ENCODE results near the gene SNAPC2. TPM values are rescaled to one million over a fixed set of nuclear protein-coding genes. Genes with fewer than 3 reads are reported as not detected.
"Not testable (repeated sequence)": the region's sequence is repeated elsewhere in the genome, so short reads cannot be mapped to it uniquely, and the experiment has no call there.

Gene SNAPC2
- total and polyA plus RNA-seq, 5 donors from 2014 or later, result 12.1 to 22.1 (median 17.2) TPM

GRCh38 chr19:7961082-7961481, 40.9 kb downstream of the SNAPC2 start:
- H3K27ac Mint-ChIP-seq; H3K4me1 ChIP-seq (ENCODE audit: control insufficient read depth, insufficient read depth, low read length, poor library complexity, severe bottlenecking); H3K27me3 ChIP-seq (ENCODE audit: control insufficient read depth, insufficient read depth, low read length); H3K4me1 Mint-ChIP-seq; H3K9me3 Mint-ChIP-seq; H3K9me3 ChIP-seq (ENCODE audit: control insufficient read depth in 2 of 2, low read length in 2 of 2); H3K4me3 ChIP-seq (ENCODE audit: low read depth, low read length); H3K4me3 Mint-ChIP-seq; H3K27ac ChIP-seq (ENCODE audit: insufficient read depth, low read length, poor library complexity, severe bottlenecking); DNase-seq; ATAC-seq (ENCODE audit: low read depth in 2 of 2); H3K27me3 Mint-ChIP-seq: not testable (repeated sequence)
- peaks cover 13% of the 10 kb centered on the region for H3K36me3 Mint-ChIP-seq
- peaks cover 52% of the 10 kb centered on the region for H3K36me3 ChIP-seq (ENCODE audit: control insufficient read depth, insufficient read depth, low read length)

DNA sequence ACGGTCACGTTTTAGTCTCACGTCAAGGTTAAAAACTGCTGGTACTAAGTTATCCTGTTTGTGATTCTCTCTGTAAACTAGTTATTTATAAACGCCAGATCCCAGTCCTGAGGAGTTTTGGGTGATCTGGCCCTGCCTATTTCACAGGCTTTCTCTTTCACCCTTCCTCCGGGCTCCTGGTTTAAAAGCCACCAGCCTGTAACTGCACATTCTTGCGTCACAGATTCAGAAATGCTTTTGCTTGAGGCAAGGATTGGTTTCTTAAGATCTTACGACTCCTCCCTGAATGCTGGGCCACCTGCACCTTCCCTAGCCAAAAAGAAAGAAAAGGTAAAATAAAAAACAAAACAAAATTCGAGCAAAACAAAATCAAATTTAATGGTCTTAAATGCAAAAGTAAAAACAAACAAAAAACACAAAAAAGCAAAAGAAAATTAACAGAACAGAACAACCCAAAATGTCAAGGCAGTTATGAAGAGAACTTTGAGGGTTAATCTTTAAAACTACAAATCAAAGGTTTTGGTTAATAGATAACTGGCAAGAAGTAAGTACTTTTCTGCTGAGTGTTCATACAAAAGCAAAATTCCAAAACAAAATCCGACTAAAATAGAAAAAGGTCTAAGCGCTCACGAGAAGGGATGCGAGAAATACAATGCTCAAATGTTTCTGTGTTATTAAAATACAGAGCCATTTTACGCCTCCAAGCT, 41.9 kb downstream of the SNAPC2 start:
- DNase-seq (no peak), ATAC-seq (ENCODE audit: low read depth in 2 of 2) (no peak)
- no peaks in the 10 kb centered on the region for H3K27me3 ChIP-seq (ENCODE audit: control insufficient read depth, insufficient read depth, low read length)
- H3K4me1 Mint-ChIP-seq, result peaks cover 0 to 4% (median 2%) of the 10 kb centered on the region in 4 donors
- H3K4me3 Mint-ChIP-seq, result no peak overlapping the region
- no peak overlapping the region for H3K27ac Mint-ChIP-seq
- H3K4me1 ChIP-seq (ENCODE audit: control insufficient read depth, insufficient read depth, low read length, poor library complexity, severe bottlenecking), result no peaks in the 10 kb centered on the region
- H3K36me3 Mint-ChIP-seq, result peaks cover 17% of the 10 kb centered on the region
- no peaks in the 10 kb centered on the region for H3K9me3 Mint-ChIP-seq
- H3K36me3 ChIP-seq (ENCODE audit: control insufficient read depth, insufficient read depth, low read length), result peaks cover 62% of the 10 kb centered on the region
- no peaks in the 10 kb centered on the region for H3K9me3 ChIP-seq (ENCODE audit: control insufficient read depth in 2 of 2, low read length in 2 of 2)
- no peak overlapping the region for H3K4me3 ChIP-seq (ENCODE audit: low read depth, low read length)
- H3K27me3 Mint-ChIP-seq, result no peaks in the 10 kb centered on the region
- no peak overlapping the region for H3K27ac ChIP-seq (ENCODE audit: insufficient read depth, low read length, poor library complexity, severe bottlenecking)

GRCh38 chr19:7962644-7963268, 42.6 kb downstream of the SNAPC2 start:
- Mint-ChIP-seq H3K9me3 (no peaks in the 10 kb centered on the region), H3K4me1 (peaks cover 0 to 4% (median 2%) of the 10 kb centered on the region in 4 donors), H3K27ac (no peak overlapping the region), H3K4me3 (no peak overlapping the region), H3K27me3 (no peaks in the 10 kb centered on the region), H3K36me3 (peaks cover 23% of the 10 kb centered on the region)
- ATAC-seq (ENCODE audit: low read depth in 2 of 2) (no peak), DNase-seq (no peak)
- Histone ChIP-seq H3K9me3 (ENCODE audit: control insufficient read depth in 2 of 2, low read length in 2 of 2) (no peaks in the 10 kb centered on the region), H3K27ac (ENCODE audit: insufficient read depth, low read length, poor library complexity, severe bottlenecking) (no peak overlapping the region), H3K36me3 (ENCODE audit: control insufficient read depth, insufficient read depth, low read length) (peaks cover 69% of the 10 kb centered on the region), H3K4me1 (ENCODE audit: control insufficient read depth, insufficient read depth, low read length, poor library complexity, severe bottlenecking) (no peaks in the 10 kb centered on the region), H3K27me3 (ENCODE audit: control insufficient read depth, insufficient read depth, low read length) (no peaks in the 10 kb centered on the region), H3K4me3 (ENCODE audit: low read depth, low read length) (no peak overlapping the region)

DNA sequence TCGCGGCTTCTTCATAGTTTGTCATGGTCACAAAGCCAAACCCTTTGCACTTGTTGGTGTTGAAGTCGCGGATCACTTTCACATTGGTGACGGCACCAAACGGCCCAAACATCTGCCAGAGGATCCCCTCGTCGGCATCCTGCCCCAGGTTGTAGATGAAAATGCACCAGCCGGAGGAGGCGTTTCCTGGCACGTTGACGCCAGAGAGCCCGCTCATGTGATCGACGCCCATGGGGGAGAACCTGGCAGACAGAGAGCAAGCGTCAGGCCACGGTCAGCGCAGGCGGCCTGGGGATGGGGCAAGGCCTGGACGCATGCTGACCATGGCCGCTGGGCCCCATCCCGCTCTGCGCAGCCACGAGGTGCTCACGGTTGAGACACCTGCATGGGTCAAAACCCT, 43.4 kb downstream of the SNAPC2 start:
- Mint-ChIP-seq H3K9me3 (no peaks in the 10 kb centered on the region), H3K4me1 (peaks cover 0 to 4% (median 2%) of the 10 kb centered on the region in 4 donors), H3K27ac (no peak overlapping the region), H3K27me3 (no peaks in the 10 kb centered on the region), H3K36me3 (peaks cover 23% of the 10 kb centered on the region), H3K4me3 (no peak overlapping the region)
- no peaks in the 10 kb centered on the region for H3K4me1 ChIP-seq (ENCODE audit: control insufficient read depth, insufficient read depth, low read length, poor library complexity, severe bottlenecking)
- H3K36me3 ChIP-seq (ENCODE audit: control insufficient read depth, insufficient read depth, low read length), result peaks cover 75% of the 10 kb centered on the region
- no peak overlapping the region for H3K4me3 ChIP-seq (ENCODE audit: low read depth, low read length)
- H3K9me3 ChIP-seq (ENCODE audit: control insufficient read depth in 2 of 2, low read length in 2 of 2), result no peaks in the 10 kb centered on the region
- H3K27ac ChIP-seq (ENCODE audit: insufficient read depth, low read length, poor library complexity, severe bottlenecking), result no peak overlapping the region
- ATAC-seq (ENCODE audit: low read depth in 2 of 2) (no peak), DNase-seq (no peak)
- no peaks in the 10 kb centered on the region for H3K27me3 ChIP-seq (ENCODE audit: control insufficient read depth, insufficient read depth, low read length)

DNA sequence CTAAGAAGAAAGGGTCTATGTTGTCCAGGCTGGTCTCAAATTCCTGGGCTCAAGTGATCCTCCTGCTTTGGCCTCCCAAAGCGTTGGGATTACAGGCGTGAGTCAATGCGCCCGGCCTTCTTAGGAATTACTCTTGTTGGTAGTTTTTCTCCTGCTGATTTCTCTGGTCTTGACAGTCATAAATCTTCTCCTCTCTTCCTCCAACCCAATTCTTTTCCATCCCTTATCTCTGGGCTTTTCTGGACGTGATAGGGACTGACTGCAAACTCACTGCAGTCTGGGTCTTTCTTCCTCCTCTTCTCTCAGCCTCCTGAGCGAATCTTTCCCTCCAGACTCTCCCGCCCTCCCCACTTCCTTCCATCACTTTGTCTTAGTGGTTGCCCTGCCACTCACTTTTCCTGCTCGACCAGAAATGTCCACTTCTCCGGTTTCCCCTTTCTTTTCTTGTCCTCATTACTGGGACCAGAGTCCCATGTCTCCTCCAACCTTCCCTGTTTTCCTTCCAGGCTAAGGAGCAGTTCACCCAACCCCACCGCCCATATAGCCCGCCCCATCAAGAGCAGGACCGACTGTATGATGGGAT, 45.2 kb downstream of the SNAPC2 start:
- H3K9me3 Mint-ChIP-seq, result no peaks in the 10 kb centered on the region
- Histone ChIP-seq H3K9me3 (ENCODE audit: control insufficient read depth in 2 of 2, low read length in 2 of 2) (no peaks in the 10 kb centered on the region), H3K4me3 (ENCODE audit: low read depth, low read length) (no peak overlapping the region), H3K27ac (ENCODE audit: insufficient read depth, low read length, poor library complexity, severe bottlenecking) (no peak overlapping the region), H3K36me3 (ENCODE audit: control insufficient read depth, insufficient read depth, low read length) (peaks cover 79% of the 10 kb centered on the region), H3K4me1 (ENCODE audit: control insufficient read depth, insufficient read depth, low read length, poor library complexity, severe bottlenecking) (no peaks in the 10 kb centered on the region), H3K27me3 (ENCODE audit: control insufficient read depth, insufficient read depth, low read length) (no peaks in the 10 kb centered on the region)
- H3K27ac Mint-ChIP-seq, result no peak overlapping the region
- DNase-seq (no peak), ATAC-seq (ENCODE audit: low read depth in 2 of 2) (no peak)
- no peak overlapping the region for H3K4me3 Mint-ChIP-seq
- H3K4me1 Mint-ChIP-seq, result peaks cover 0 to 5% (median 2%) of the 10 kb centered on the region in 4 donors
- no peaks in the 10 kb centered on the region for H3K27me3 Mint-ChIP-seq
- peaks cover 23% of the 10 kb centered on the region for H3K36me3 Mint-ChIP-seq

GRCh38 chr19:7965921-7966665, 46.0 kb downstream of the SNAPC2 start:
- Histone ChIP-seq H3K27me3 (ENCODE audit: control insufficient read depth, insufficient read depth, low read length) (no peaks in the 10 kb centered on the region), H3K27ac (ENCODE audit: insufficient read depth, low read length, poor library complexity, severe bottlenecking) (no peak overlapping the region), H3K36me3 (ENCODE audit: control insufficient read depth, insufficient read depth, low read length) (peaks cover 75% of the 10 kb centered on the region), H3K4me3 (ENCODE audit: low read depth, low read length) (no peak overlapping the region), H3K9me3 (ENCODE audit: control insufficient read depth in 2 of 2, low read length in 2 of 2) (no peaks in the 10 kb centered on the region), H3K4me1 (ENCODE audit: control insufficient read depth, insufficient read depth, low read length, poor library complexity, severe bottlenecking) (no peaks in the 10 kb centered on the region)
- Mint-ChIP-seq H3K9me3 (no peaks in the 10 kb centered on the region), H3K27me3 (no peaks in the 10 kb centered on the region), H3K27ac (no peak overlapping the region), H3K4me1 (peaks cover 0 to 5% (median 2%) of the 10 kb centered on the region in 4 donors), H3K36me3 (peaks cover 23% of the 10 kb centered on the region), H3K4me3 (no peak overlapping the region)
- DNase-seq, result no peak
- ATAC-seq (ENCODE audit: low read depth in 2 of 2), result no peak

- Mint-ChIP-seq H3K27ac (no peak overlapping the region), H3K27me3 (no peaks in the 10 kb centered on the region), H3K4me1 (peaks cover 0 to 5% (median 2%) of the 10 kb centered on the region in 4 donors), H3K4me3 (no peak overlapping the region), H3K9me3 (no peaks in the 10 kb centered on the region), H3K36me3 (peaks cover 17% of the 10 kb centered on the region)
- Histone ChIP-seq H3K36me3 (ENCODE audit: control insufficient read depth, insufficient read depth, low read length) (peaks cover 61% of the 10 kb centered on the region), H3K9me3 (ENCODE audit: control insufficient read depth in 2 of 2, low read length in 2 of 2) (no peaks in the 10 kb centered on the region), H3K27ac (ENCODE audit: insufficient read depth, low read length, poor library complexity, severe bottlenecking) (no peak overlapping the region), H3K27me3 (ENCODE audit: control insufficient read depth, insufficient read depth, low read length) (no peaks in the 10 kb centered on the region), H3K4me3 (ENCODE audit: low read depth, low read length) (no peak overlapping the region), H3K4me1 (ENCODE audit: control insufficient read depth, insufficient read depth, low read length, poor library complexity, severe bottlenecking) (no peaks in the 10 kb centered on the region)
- no peak for DNase-seq
- no peak for ATAC-seq (ENCODE audit: low read depth in 2 of 2)
Observed at GRCh38 chr19:7968008-7968795, 48.1 kb downstream of the SNAPC2 start.

All from CD4-positive, CD25-positive, alpha-beta regulatory T cell (primary cell).